Heart left ventricle (tissue), 13 donors: ENCODE results near the gene SGK1.

Source experiments
- POLR2A ChIP-seq, 2 donors: fragments of 450-650 bp; IDR thresholded peaks; one replicate each; pipeline ENCODE4 v1.6.1; 2017; ENCODE audit warnings: antibody characterized with exemption in 2 of 2, mild to moderate bottlenecking in 2 of 2, moderate library complexity in 2 of 2
- TF ChIP-seq, protein P1 (sequence below), 12 donors: fragments of 200-600 bp; sonication (generic) in 4 of 12; IDR thresholded peaks; one replicate each; pipeline versions ENCODE4 v1.5.0 to v1.8.0; 2018 to 2022; ENCODE audit warnings: antibody characterized with exemption in 12 of 12, mild to moderate bottlenecking in 5 of 12
- donor health status: ischemic (EF 13 %, LVEDD 7.1; RV severe dilation, severe dysfunction).
- donor health status: DM: no; HTN: yes; CAD: no.
- donor health status: DM: no; HTN: no; CAD: no.
- donor health status: ischemic (EF 25% LVEDD 6.9; RV normal size, moderate dysfunction).
- donor health status: ischemic (EF 25% LVEDD 5.7; RV mildly dilated, moderate dysfunction).
- donor health status: ischemic (EF 35%, LVEDD 5.7; RV mildly dilated, moderate dysfunction).
- donor health status: nonischemic (EF 11% LVEDD 7.7; RV severe dilation, severe dysfunction).
- donor health status: DM: yes; HTN: yes; CAD: no.
- donor health status: PGD.
- donor health status: ischemic (EF 29% LVEDD 5.4; RV normal size, mild dysfunction).
- donor health status: nonischemic (EF 23%, LVEDD 6.1; RV moderate dilation, normal function).

GRCh38 chr6:134195164-134195906 is 122.6 kb downstream of the SGK1 start:
- TF ChIP-seq, protein P1, sequence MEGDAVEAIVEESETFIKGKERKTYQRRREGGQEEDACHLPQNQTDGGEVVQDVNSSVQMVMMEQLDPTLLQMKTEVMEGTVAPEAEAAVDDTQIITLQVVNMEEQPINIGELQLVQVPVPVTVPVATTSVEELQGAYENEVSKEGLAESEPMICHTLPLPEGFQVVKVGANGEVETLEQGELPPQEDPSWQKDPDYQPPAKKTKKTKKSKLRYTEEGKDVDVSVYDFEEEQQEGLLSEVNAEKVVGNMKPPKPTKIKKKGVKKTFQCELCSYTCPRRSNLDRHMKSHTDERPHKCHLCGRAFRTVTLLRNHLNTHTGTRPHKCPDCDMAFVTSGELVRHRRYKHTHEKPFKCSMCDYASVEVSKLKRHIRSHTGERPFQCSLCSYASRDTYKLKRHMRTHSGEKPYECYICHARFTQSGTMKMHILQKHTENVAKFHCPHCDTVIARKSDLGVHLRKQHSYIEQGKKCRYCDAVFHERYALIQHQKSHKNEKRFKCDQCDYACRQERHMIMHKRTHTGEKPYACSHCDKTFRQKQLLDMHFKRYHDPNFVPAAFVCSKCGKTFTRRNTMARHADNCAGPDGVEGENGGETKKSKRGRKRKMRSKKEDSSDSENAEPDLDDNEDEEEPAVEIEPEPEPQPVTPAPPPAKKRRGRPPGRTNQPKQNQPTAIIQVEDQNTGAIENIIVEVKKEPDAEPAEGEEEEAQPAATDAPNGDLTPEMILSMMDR (IDR thresholded peaks at IDR 0.05): no peak
- no peak for TF ChIP-seq POLR2A (IDR thresholded peaks at IDR 0.05)
